CD14-positive monocyte (primary cell): ENCODE results near the gene ABAT. TPM values are rescaled to one million over a fixed set of nuclear protein-coding genes. Genes with fewer than 3 reads are reported as not detected.

Experiments used
- DNase-seq, 3 donors: peaks; one replicate each; pipeline ENCODE4 v3.0.0-alpha.2; 2011 to 2022
- H2AFZ ChIP-seq: 2 replicates; pipeline ENCODE4 v1.6.0; 2012; ENCODE audit warnings: mild to moderate bottlenecking, low read depth, low read length, inconsistent platforms; ENCODE audit not compliant: insufficient read depth, poor library complexity, severe bottlenecking
- H3K27ac ChIP-seq, 2 donors: 1 replicate in 1 of 2; 2 replicates in 1 of 2; pipeline ENCODE4 v1.5.1; 2012 to 2013; ENCODE audit warnings: low read length in 2 of 2, control low read depth in 1 of 2, inconsistent platforms in 1 of 2, low read depth in 1 of 2, mild to moderate bottlenecking in 1 of 2
- H3K27me3 ChIP-seq, 2 donors: one replicate each; pipeline versions ENCODE4 v1.6.0 to v1.6.1; 2011 to 2013; ENCODE audit warnings: low read length in 2 of 2; ENCODE audit not compliant: control insufficient read depth in 2 of 2, insufficient read depth in 2 of 2
- H3K36me3 ChIP-seq, 2 donors: replicated peaks in 1 of 2; 1 replicate in 1 of 2; 2 replicates in 1 of 2; pipeline versions ENCODE4 v1.5.1 to v1.6.1; 2012 to 2013; ENCODE audit warnings: low read length in 2 of 2, control low read depth in 1 of 2, inconsistent platforms in 1 of 2, mild to moderate bottlenecking in 1 of 2; ENCODE audit not compliant: insufficient read depth in 2 of 2, control insufficient read depth in 1 of 2
- H3K4me1 ChIP-seq, 2 donors: 1 replicate in 1 of 2; 2 replicates in 1 of 2; pipeline versions ENCODE4 v1.5.1 to v1.6.1; 2012 to 2013; ENCODE audit warnings: low read length in 2 of 2, control low read depth in 1 of 2, inconsistent platforms in 1 of 2, mild to moderate bottlenecking in 1 of 2, moderate library complexity in 1 of 2; ENCODE audit not compliant: insufficient read depth in 2 of 2, control insufficient read depth in 1 of 2
- H3K4me2 ChIP-seq: replicated peaks from 2 replicates; pipeline ENCODE3; 2012; ENCODE audit warnings: low read length, moderate library complexity, mild to moderate bottlenecking; ENCODE audit not compliant: poor library complexity, severe bottlenecking; ENCODE audit errors: extremely low read depth
- H3K4me3 ChIP-seq, 3 experiments: fragments of 200-600 bp in 1 of 3; sonication (generic) in 1 of 3; replicated peaks in 1 of 3; 1 replicate in 2 of 3; 2 replicates in 1 of 3; pipeline ENCODE4 v1.5.1; 2011 to 2013; ENCODE audit warnings: low read length in 3 of 3, mild to moderate bottlenecking in 3 of 3, control low read depth in 2 of 3, low read depth in 2 of 3, inconsistent platforms in 1 of 3, moderate library complexity in 1 of 3
- H3K79me2 ChIP-seq: 2 replicates; pipeline ENCODE4 v1.6.0; 2012; ENCODE audit warnings: mild to moderate bottlenecking, control low read depth, inconsistent platforms, low read length, moderate library complexity; ENCODE audit not compliant: insufficient read depth
- H3K9ac ChIP-seq: 2 replicates; pipeline ENCODE4 v1.6.0; 2017; ENCODE audit warnings: low read length, mild to moderate bottlenecking; ENCODE audit not compliant: insufficient read depth, poor library complexity, severe bottlenecking
- H3K9me3 ChIP-seq, 2 donors: replicated peaks in 1 of 2; 1 replicate in 1 of 2; 2 replicates in 1 of 2; pipeline versions ENCODE4 v1.5.1 to v1.6.1; 2012 to 2013; ENCODE audit warnings: low read length in 2 of 2, control low read depth in 1 of 2; ENCODE audit not compliant: control insufficient read depth in 1 of 2, insufficient read depth in 1 of 2
- H4K20me1 ChIP-seq: 2 replicates; pipeline ENCODE4 v1.6.0; 2012; ENCODE audit warnings: mild to moderate bottlenecking, low read length, control low read depth, moderate library complexity; ENCODE audit not compliant: insufficient read depth
- H3K27ac Mint-ChIP-seq, 7 donors: one replicate each; pipeline ENCODE4 v1.8.0; 2020; ENCODE audit warnings: mild to moderate bottlenecking in 7 of 7, mixed read lengths in 7 of 7, moderate library complexity in 6 of 7, inconsistent platforms in 2 of 7
- H3K27me3 Mint-ChIP-seq, 3 donors: one replicate each; pipeline ENCODE4 v1.8.0; 2021 to 2022; ENCODE audit warnings: low read depth in 3 of 3, mild to moderate bottlenecking in 3 of 3, mixed read lengths in 3 of 3, moderate library complexity in 3 of 3, inconsistent platforms in 1 of 3
- H3K36me3 Mint-ChIP-seq, 2 donors: one replicate each; pipeline ENCODE4 v1.8.0; 2020; ENCODE audit warnings: mixed read lengths in 2 of 2, inconsistent platforms in 1 of 2, mild to moderate bottlenecking in 1 of 2
- H3K4me1 Mint-ChIP-seq: one replicate; pipeline ENCODE4 v1.8.0; 2020; ENCODE audit warnings: mild to moderate bottlenecking, mixed read lengths
- H3K4me3 Mint-ChIP-seq, 2 donors: one replicate each; pipeline ENCODE4 v1.8.0; 2020; ENCODE audit warnings: mild to moderate bottlenecking in 2 of 2, mixed read lengths in 2 of 2, moderate library complexity in 1 of 2
- H3K9me3 Mint-ChIP-seq, 7 donors: one replicate each; pipeline ENCODE4 v1.8.0; 2020 to 2022; ENCODE audit warnings: mixed read lengths in 7 of 7, mild to moderate bottlenecking in 6 of 7, moderate library complexity in 6 of 7, inconsistent platforms in 2 of 7
- CTCF ChIP-seq: fragments of 200-600 bp; IDR thresholded peaks from one replicate; pipeline ENCODE4 v1.8.0; 2022; ENCODE audit warnings: antibody characterized with exemption, mild to moderate bottlenecking
- WGBS: methylation state at CpG from one replicate; pipeline ENCODE4 v1.1.5; 2013; ENCODE audit warnings: missing lambda C conversion rate; ENCODE audit not compliant: insufficient coverage; 5-methylcytosine and 5-hydroxymethylcytosine counted together
- intact Hi-C, 2 donors: fragments of 100-400 bp; cut with micrococcal nuclease; formaldehyde crosslinking; loops; one replicate each; pipeline versions ENCODE4 v1.15.0 to v1.15.1; 2023
- polyA plus RNA-seq, 3 donors: library from polyadenylated mRNA; depleted of rRNA in 1 of 3; unstranded in 2 of 3; stranded (reverse) in 1 of 3; fragments of 300-500 nt in 2 of 3; fragments of >200 nt in 1 of 3; fragmentation: Illumina TruSeq in 2 of 3; gene quantifications; 1 replicate in 2 of 3; 2 replicates in 1 of 3; pipeline ENCODE4 v1.2.3, GENCODE V29; 2012 to 2021

The ABAT gene
- polyA plus RNA-seq, 3 donors, result 4.9 to 11.8 (median 8.7) TPM

GRCh38 chr16:8768283-8768682 is 93.9 kb downstream of the ABAT start:
- H3K27ac ChIP-seq, result no peak overlapping the region
- no peaks in the 10 kb centered on the region for H3K9me3 ChIP-seq
- no peak overlapping the region for H2AFZ ChIP-seq
- no peak for TF ChIP-seq CTCF
- no peak for DNase-seq
- Mint-ChIP-seq H3K36me3 (peaks cover 47 to 84% of the 10 kb centered on the region in 2 donors), H3K4me1 (no peaks in the 10 kb centered on the region), H3K27ac (peak overlapping the region in 1 of 7 donors; percentile 58), H3K4me3 (no peak overlapping the region), H3K9me3 (no peaks in the 10 kb centered on the region), H3K27me3 (no peaks in the 10 kb centered on the region)
- no peak overlapping the region for H3K4me3 ChIP-seq
- 97% methylated on average over 9 of the region's 12 CpGs for WGBS
- H3K36me3 ChIP-seq, result peaks cover 42 to 80% of the 10 kb centered on the region in 2 donors
- H3K4me1 ChIP-seq, result no peaks in the 10 kb centered on the region
- intact Hi-C loops, result no loop called here
- H3K27me3 ChIP-seq, result no peaks in the 10 kb centered on the region
- no peaks in the 10 kb centered on the region for H3K79me2 ChIP-seq
- no peaks in the 10 kb centered on the region for H4K20me1 ChIP-seq
- no peak overlapping the region for H3K4me2 ChIP-seq
- no peak overlapping the region for H3K9ac ChIP-seq

GRCh38 chr16:8768692-8769091 is 94.3 kb downstream of the ABAT start:
- Mint-ChIP-seq H3K4me1 (no peaks in the 10 kb centered on the region), H3K36me3 (peaks cover 51 to 88% of the 10 kb centered on the region in 2 donors), H3K27me3 (no peaks in the 10 kb centered on the region), H3K4me3 (no peak overlapping the region), H3K9me3 (no peaks in the 10 kb centered on the region), H3K27ac (peak overlapping the region in 1 of 7 donors; percentile 58)
- Histone ChIP-seq H3K4me3 (no peak overlapping the region), H3K4me2 (no peak overlapping the region), H3K9ac (no peak overlapping the region), H4K20me1 (no peaks in the 10 kb centered on the region), H3K4me1 (no peaks in the 10 kb centered on the region), H3K27me3 (no peaks in the 10 kb centered on the region), H3K36me3 (peaks cover 42 to 84% of the 10 kb centered on the region in 2 donors), H3K79me2 (no peaks in the 10 kb centered on the region), H3K27ac (no peak overlapping the region), H2AFZ (no peak overlapping the region), H3K9me3 (no peaks in the 10 kb centered on the region)
- 91% methylated on average over 7 of the region's 12 CpGs for WGBS
- no peak for DNase-seq
- no peak for TF ChIP-seq CTCF
- intact Hi-C loops, result no loop called here
